ENCODE data around the gene ANXA6. TPM values are rescaled to one million over a fixed set of nuclear protein-coding genes. Genes with fewer than 3 reads are reported as not detected.

The ANXA6 gene
- total and polyA plus RNA-seq, 8 donors: 37.0 to 70.8 (median 48.7) TPM

- DNase-seq (peak; percentile 58 to 89 (median 80)), ATAC-seq (peak; percentile 81 to 97 (median 94)), FAIRE-seq (no peak)
- peak; percentile 65 to 90 (median 87) for TF ChIP-seq CTCF (IDR thresholded peaks at IDR 0.05)
- intact Hi-C loops (cut with DNase I): loop anchor here in 2 of 3 donors (5.0 to 10.0 kb wide), 2 partner anchors 51 to 63 kb away; no protein-coding TSS in a partner anchor
- H3K27me3 ChIP-seq: no peaks in the 10 kb centered on the region
- 2% methylated on average over 7 of the region's 7 CpGs for WGBS, 2 donors
- H3K4me3 ChIP-seq: no peak overlapping the region
- H3K9me3 ChIP-seq: no peaks in the 10 kb centered on the region
- no peaks in the 10 kb centered on the region for H3K36me3 ChIP-seq
- no peak overlapping the region for H3K27ac ChIP-seq
- peaks cover 0 to 3% (median 0%) of the 10 kb centered on the region in 3 donors for H3K4me1 ChIP-seq
Observed at GRCh38 chr5:151115272-151115905, 42.2 kb downstream of the ANXA6 start.

- intact Hi-C loops (cut with DNase I): loop anchor here in 1 of 3 donors (10.0 kb wide), 1 partner anchor 49 kb away; no protein-coding TSS in a partner anchor
- Histone ChIP-seq H3K27ac (no peak overlapping the region), H3K27me3 (no peaks in the 10 kb centered on the region), H3K36me3 (no peaks in the 10 kb centered on the region), H3K4me1 (peaks cover 3 to 9% (median 5%) of the 10 kb centered on the region in 3 donors), H3K9me3 (no peaks in the 10 kb centered on the region), H3K4me3 (no peak overlapping the region)
- FAIRE-seq (no peak), DNase-seq (no peak), ATAC-seq (no peak)
- 65 to 72% methylated on average over 3 of the region's 3 CpGs for WGBS, 2 donors
- TF ChIP-seq CTCF (IDR thresholded peaks at IDR 0.05): no peak
Observed at GRCh38 chr5:151113651-151114050, 43.9 kb downstream of the ANXA6 start.

- ATAC-seq (no peak), FAIRE-seq (no peak), DNase-seq (no peak)
- 97 to 99% methylated on average over 3 of the region's 3 CpGs for WGBS, 2 donors
- Histone ChIP-seq H3K27ac (no peak overlapping the region), H3K4me1 (peaks cover 27 to 33% (median 32%) of the 10 kb centered on the region in 3 donors), H3K9me3 (no peaks in the 10 kb centered on the region), H3K4me3 (no peak overlapping the region), H3K36me3 (no peaks in the 10 kb centered on the region), H3K27me3 (no peaks in the 10 kb centered on the region)
- TF ChIP-seq CTCF (IDR thresholded peaks at IDR 0.05): no peak
- intact Hi-C loops (cut with DNase I): loop anchor here in 1 of 3 donors (10.0 kb wide), 1 partner anchor 46 kb away; no protein-coding TSS in a partner anchor
Observed at GRCh38 chr5:151110992-151111391, 46.6 kb downstream of the ANXA6 start.

- DNase-seq (no peak), FAIRE-seq (no peak), ATAC-seq (no peak)
- Histone ChIP-seq H3K27me3 (no peaks in the 10 kb centered on the region), H3K4me1 (peaks cover 29 to 37% (median 33%) of the 10 kb centered on the region in 3 donors), H3K27ac (no peak overlapping the region), H3K9me3 (no peaks in the 10 kb centered on the region), H3K36me3 (no peaks in the 10 kb centered on the region), H3K4me3 (no peak overlapping the region)
- 78 to 81% methylated on average over 11 of the region's 11 CpGs for WGBS, 2 donors
- TF ChIP-seq CTCF (IDR thresholded peaks at IDR 0.05): no peak
- intact Hi-C loops (cut with DNase I): loop anchor here in 1 of 3 donors (10.0 kb wide), 1 partner anchor 45 kb away; no protein-coding TSS in a partner anchor
Observed at GRCh38 chr5:151110122-151110681, 47.4 kb downstream of the ANXA6 start.

GRCh38 chr5:151108566-151108965 is 49.0 kb downstream of the ANXA6 start:
- 24% methylated on average over 8 of the region's 8 CpGs for WGBS, 2 donors
- intact Hi-C loops (cut with DNase I): no loop called here
- H3K4me1 ChIP-seq: peaks cover 29 to 35% (median 33%) of the 10 kb centered on the region in 3 donors
- ATAC-seq (peak; percentile 19 to 52 (median 26)), DNase-seq (peak in 4 of 6 donors; percentile 52 to 82 (median 64)), FAIRE-seq (no peak)
- no peak overlapping the region for H3K4me3 ChIP-seq
- peak overlapping the region; percentile 62 to 86 (median 79) for H3K27ac ChIP-seq
- no peaks in the 10 kb centered on the region for H3K27me3 ChIP-seq
- no peak for TF ChIP-seq CTCF (IDR thresholded peaks at IDR 0.05)
- H3K36me3 ChIP-seq: no peaks in the 10 kb centered on the region
- no peaks in the 10 kb centered on the region for H3K9me3 ChIP-seq

All from pancreas (tissue), 10 donors.